RPMI8226 (cell line): ENCODE results near the gene EBF3.

Experiments
- DNase-seq: peaks from one replicate; pipeline ENCODE4 v3.0.0-alpha.2; 2015

Gene EBF3

GRCh38 chr10:129887986-129888783 is 75.9 kb downstream of the EBF3 start:
- DNase-seq, result no peak

- DNase-seq, result no peak
Measured at GRCh38 chr10:129887381-129887905, 76.6 kb downstream of the EBF3 start.

GRCh38 chr10:129886263-129886662 is 77.8 kb downstream of the EBF3 start:
- no peak for DNase-seq

GRCh38 chr10:129885526-129885925 is 78.5 kb downstream of the EBF3 start:
- DNase-seq, result no peak

GRCh38 chr10:129884398-129885078 is 79.5 kb downstream of the EBF3 start:
- no peak for DNase-seq

GRCh38 chr10:129883626-129884397 is 80.3 kb downstream of the EBF3 start:
- no peak for DNase-seq

GRCh38 chr10:129883029-129883428 is 81.0 kb downstream of the EBF3 start:
- DNase-seq, result no peak

- DNase-seq, result no peak
Measured at GRCh38 chr10:129882291-129883010, 81.6 kb downstream of the EBF3 start.

- DNase-seq, result no peak
Measured at GRCh38 chr10:129881641-129882040, 82.4 kb downstream of the EBF3 start.

GRCh38 chr10:129880191-129880870 is 83.7 kb downstream of the EBF3 start:
- DNase-seq, result no peak

- no peak for DNase-seq
Measured at GRCh38 chr10:129879655-129880054, 84.4 kb downstream of the EBF3 start.

- DNase-seq, result no peak
Measured at GRCh38 chr10:129878835-129879234, 85.2 kb downstream of the EBF3 start.

- DNase-seq, result peak; percentile 36
Measured at GRCh38 chr10:129877773-129878371, 86.2 kb downstream of the EBF3 start.

GRCh38 chr10:129876838-129877237 is 87.2 kb downstream of the EBF3 start:
- no peak for DNase-seq

- DNase-seq, result no peak
Measured at GRCh38 chr10:129875993-129876726, 87.9 kb downstream of the EBF3 start.

- no peak for DNase-seq
Measured at GRCh38 chr10:129873351-129873750, 90.7 kb downstream of the EBF3 start.

GRCh38 chr10:129871966-129872365 is 92.1 kb downstream of the EBF3 start:
- DNase-seq, result no peak

GRCh38 chr10:129870961-129871621 is 93.0 kb downstream of the EBF3 start:
- DNase-seq, result no peak

- DNase-seq, result no peak
Measured at GRCh38 chr10:129870474-129870757, 93.7 kb downstream of the EBF3 start.
